ENCODE measurements around the gene F2.

Gene F2

DNA sequence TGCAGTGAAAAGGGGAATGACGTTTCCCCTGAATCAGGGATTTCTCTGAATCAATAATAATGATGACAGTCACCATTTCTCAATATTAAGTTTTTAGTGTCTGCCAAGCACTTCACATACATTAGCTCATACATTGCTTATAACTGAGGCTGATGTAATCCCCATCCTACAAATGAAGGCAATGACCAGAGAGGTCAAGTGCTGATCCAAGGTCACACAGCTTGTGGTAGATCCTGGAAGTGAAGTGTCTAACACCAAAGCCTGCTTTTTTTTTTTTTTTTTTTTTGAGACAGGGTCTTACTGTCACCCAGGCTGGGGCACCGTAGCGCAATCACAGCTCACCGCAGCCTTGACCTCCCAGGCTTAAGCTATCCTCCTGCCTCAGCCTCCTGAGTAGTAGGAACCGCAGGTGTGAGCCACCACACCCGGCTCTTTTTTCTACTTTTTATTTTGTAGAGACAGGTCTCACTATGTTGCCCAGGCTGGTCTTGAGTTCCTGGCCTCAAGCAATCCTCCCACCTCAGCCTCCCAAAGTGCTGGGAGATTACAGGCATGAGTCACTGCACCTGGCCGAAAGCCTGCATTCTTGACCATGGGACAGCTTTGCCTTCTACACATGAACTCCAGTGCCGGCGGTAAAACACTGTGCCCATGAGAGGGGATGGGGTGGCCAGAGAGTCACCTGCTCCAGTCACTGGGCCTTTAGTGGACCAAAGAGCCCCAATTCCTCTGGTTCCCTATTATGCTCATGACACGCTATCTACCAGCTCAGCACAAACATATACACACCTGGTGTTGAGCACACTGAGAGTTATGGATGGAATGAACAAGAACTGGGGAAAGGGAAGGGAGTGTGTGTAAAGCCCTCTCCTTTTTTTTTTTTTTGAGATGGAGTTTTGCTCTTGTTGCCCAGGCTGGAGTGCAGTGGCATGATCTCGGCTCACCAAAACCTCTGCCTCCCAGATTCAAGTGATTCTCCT is 36.0 kb upstream of the F2 start:
- Histone ChIP-seq H3K9ac (no peak overlapping the region), H4K20me1 (no peaks in the 10 kb centered on the region), H3K27ac (no peak overlapping the region), H3K36me3 (peaks cover 91% of the 10 kb centered on the region), H3K4me2 (no peak overlapping the region), H3K4me1 (peaks cover 36% of the 10 kb centered on the region), H3K27me3 (no peaks in the 10 kb centered on the region), H3K9me3 (no peaks in the 10 kb centered on the region), H3K4me3 (no peak overlapping the region)
- no peak for TF ChIP-seq Cebpa-rat (IDR thresholded peaks at IDR 0.05)

- no peak for TF ChIP-seq Cebpa-rat (IDR thresholded peaks at IDR 0.05)
- H3K9ac ChIP-seq: no peak overlapping the region
- H3K9me3 ChIP-seq: no peaks in the 10 kb centered on the region
- no peaks in the 10 kb centered on the region for H4K20me1 ChIP-seq
- H3K4me3 ChIP-seq: no peak overlapping the region
- H3K4me2 ChIP-seq: no peak overlapping the region
- peaks cover 89% of the 10 kb centered on the region for H3K36me3 ChIP-seq
- no peak overlapping the region for H3K27ac ChIP-seq
- H3K27me3 ChIP-seq: no peaks in the 10 kb centered on the region
- peaks cover 33% of the 10 kb centered on the region for H3K4me1 ChIP-seq
Measured at GRCh38 chr11:46684367-46684766, 34.6 kb upstream of the F2 start.

- no peaks in the 10 kb centered on the region for H4K20me1 ChIP-seq
- no peak for TF ChIP-seq Cebpa-rat (IDR thresholded peaks at IDR 0.05)
- 0 out of 2 replicates have a peak overlapping the region, but pooled peaks have one; percentile 17 for H3K4me2 ChIP-seq
- H3K27ac ChIP-seq: peak overlapping the region; percentile 26; the same call in 1 of the 2 replicates
- H3K4me3 ChIP-seq: no peak overlapping the region
- H3K9me3 ChIP-seq: no peaks in the 10 kb centered on the region
- no peaks in the 10 kb centered on the region for H3K27me3 ChIP-seq
- peaks cover 89% of the 10 kb centered on the region for H3K36me3 ChIP-seq
- H3K9ac ChIP-seq: no peak overlapping the region
- H3K4me1 ChIP-seq: peaks cover 33% of the 10 kb centered on the region
Measured at GRCh38 chr11:46686886-46687795, 31.9 kb upstream of the F2 start.

GRCh38 chr11:46690702-46691101 is 28.3 kb upstream of the F2 start:
- Histone ChIP-seq H3K27ac (no peak overlapping the region), H3K4me1 (peaks cover 23% of the 10 kb centered on the region), H3K4me3 (no peak overlapping the region), H3K9me3 (no peaks in the 10 kb centered on the region), H3K4me2 (no peak overlapping the region), H4K20me1 (no peaks in the 10 kb centered on the region), H3K27me3 (no peaks in the 10 kb centered on the region), H3K9ac (no peak overlapping the region), H3K36me3 (peaks cover 94% of the 10 kb centered on the region)
- no peak for TF ChIP-seq Cebpa-rat (IDR thresholded peaks at IDR 0.05)

DNA sequence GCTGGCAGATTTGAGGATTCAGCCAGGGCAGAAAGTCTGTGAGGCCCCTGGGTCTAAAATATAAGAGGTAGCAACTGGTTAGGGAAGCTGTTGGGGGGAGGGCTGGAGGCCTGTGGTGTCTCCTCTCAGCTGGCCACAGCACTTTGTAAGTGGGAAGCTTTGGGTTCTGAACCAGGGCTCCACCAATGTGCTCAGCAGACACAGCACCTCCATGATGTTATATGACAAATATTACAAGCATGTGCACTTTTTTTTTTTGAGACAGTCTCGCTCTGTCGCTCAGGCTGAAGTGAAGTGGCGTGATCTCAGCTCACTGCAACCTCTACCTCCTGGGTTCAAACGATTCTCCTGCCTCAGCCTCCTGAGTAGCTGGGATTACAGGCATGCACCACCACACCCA is 26.6 kb upstream of the F2 start:
- Histone ChIP-seq H3K9ac (no peak overlapping the region), H3K4me2 (no peak overlapping the region), H3K27ac (no peak overlapping the region), H3K9me3 (no peaks in the 10 kb centered on the region), H3K4me3 (no peak overlapping the region), H3K4me1 (peaks cover 10% of the 10 kb centered on the region), H4K20me1 (peaks cover 7% of the 10 kb centered on the region; the same call in 1 of the 2 replicates), H3K27me3 (no peaks in the 10 kb centered on the region), H3K36me3 (peaks cover 93% of the 10 kb centered on the region)
- TF ChIP-seq Cebpa-rat (IDR thresholded peaks at IDR 0.05): no peak

DNA sequence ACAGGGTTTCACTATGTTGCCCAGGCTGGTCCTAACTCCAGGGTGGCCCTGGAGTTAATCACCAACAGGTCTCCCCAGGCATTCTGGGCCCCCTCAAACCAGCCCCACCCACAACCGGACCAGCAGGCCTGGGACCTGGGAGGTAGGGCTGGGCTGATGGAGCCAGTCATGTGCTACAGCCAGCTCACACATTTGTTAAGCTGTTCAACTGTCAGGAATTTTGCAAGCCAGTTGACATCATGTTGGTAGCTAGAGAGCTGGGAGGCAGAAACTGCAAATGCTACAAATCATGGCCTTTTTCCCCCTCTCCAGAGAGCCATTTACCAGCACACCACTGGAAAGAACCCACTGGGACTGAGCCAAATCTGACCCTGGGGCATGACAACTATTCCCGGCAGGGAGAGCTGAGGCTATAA is 25.4 kb upstream of the F2 start:
- TF ChIP-seq Cebpa-rat (IDR thresholded peaks at IDR 0.05): no peak
- no peaks in the 10 kb centered on the region for H3K9me3 ChIP-seq
- H3K27me3 ChIP-seq: no peaks in the 10 kb centered on the region
- H4K20me1 ChIP-seq: peaks cover 11% of the 10 kb centered on the region; the same call in 1 of the 2 replicates
- H3K36me3 ChIP-seq: peaks cover 82% of the 10 kb centered on the region
- H3K9ac ChIP-seq: no peak overlapping the region
- H3K4me3 ChIP-seq: no peak overlapping the region
- no peak overlapping the region for H3K27ac ChIP-seq
- H3K4me2 ChIP-seq: no peak overlapping the region
- peaks cover 15% of the 10 kb centered on the region for H3K4me1 ChIP-seq

DNA sequence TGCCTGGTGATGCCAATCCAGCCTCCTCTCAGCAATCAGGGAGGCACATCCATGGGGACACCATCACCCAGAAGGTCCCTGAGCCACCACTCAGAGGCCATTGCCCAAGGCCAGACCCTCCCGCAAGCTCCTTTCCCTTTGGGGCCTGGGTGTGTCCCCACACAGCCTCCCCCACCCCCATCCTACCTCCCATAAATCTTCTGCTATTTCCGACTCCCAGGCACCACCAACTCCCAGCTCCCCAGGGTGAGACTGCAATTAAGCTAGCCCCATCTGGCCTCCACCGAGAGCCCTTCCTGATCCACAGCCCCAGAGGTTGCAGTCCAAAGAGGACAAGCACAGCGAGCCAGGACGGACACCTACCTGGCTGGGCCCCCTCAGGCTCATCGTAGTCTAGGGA is 24.9 kb upstream of the F2 start:
- peaks cover 19% of the 10 kb centered on the region for H3K4me1 ChIP-seq
- H3K4me2 ChIP-seq: no peak overlapping the region
- H3K27me3 ChIP-seq: no peaks in the 10 kb centered on the region
- H4K20me1 ChIP-seq: peaks cover 11% of the 10 kb centered on the region; the same call in 1 of the 2 replicates
- no peak overlapping the region for H3K4me3 ChIP-seq
- no peaks in the 10 kb centered on the region for H3K9me3 ChIP-seq
- no peak overlapping the region for H3K27ac ChIP-seq
- TF ChIP-seq Cebpa-rat (IDR thresholded peaks at IDR 0.05): no peak
- H3K36me3 ChIP-seq: peaks cover 79% of the 10 kb centered on the region
- H3K9ac ChIP-seq: no peak overlapping the region

GRCh38 chr11:46694607-46695006 is 24.4 kb upstream of the F2 start:
- no peak for TF ChIP-seq Cebpa-rat (IDR thresholded peaks at IDR 0.05)
- H3K27ac ChIP-seq: no peak overlapping the region
- H3K27me3 ChIP-seq: no peaks in the 10 kb centered on the region
- H3K9me3 ChIP-seq: no peaks in the 10 kb centered on the region
- no peak overlapping the region for H3K9ac ChIP-seq
- H3K4me3 ChIP-seq: no peak overlapping the region
- no peak overlapping the region for H3K4me2 ChIP-seq
- H4K20me1 ChIP-seq: peaks cover 11% of the 10 kb centered on the region; the same call in 1 of the 2 replicates
- H3K36me3 ChIP-seq: peaks cover 75% of the 10 kb centered on the region
- H3K4me1 ChIP-seq: peaks cover 25% of the 10 kb centered on the region

- Histone ChIP-seq H3K4me2 (no peak overlapping the region), H4K20me1 (peaks cover 11% of the 10 kb centered on the region; the same call in 1 of the 2 replicates), H3K27me3 (no peaks in the 10 kb centered on the region), H3K36me3 (peaks cover 65% of the 10 kb centered on the region), H3K4me3 (no peak overlapping the region), H3K9me3 (no peaks in the 10 kb centered on the region), H3K9ac (0 out of 2 replicates have a peak overlapping the region, but pooled peaks have one; percentile 27), H3K27ac (no peak overlapping the region), H3K4me1 (peaks cover 28% of the 10 kb centered on the region)
- TF ChIP-seq Cebpa-rat (IDR thresholded peaks at IDR 0.05): no peak
Measured at GRCh38 chr11:46695345-46696211, 23.4 kb upstream of the F2 start.
